ENCODE data around the gene PRUNE2. TPM values are rescaled to one million over a fixed set of nuclear protein-coding genes. Genes with fewer than 3 reads are reported as not detected.
"Not testable (repeated sequence)": the region's sequence is repeated elsewhere in the genome, so short reads cannot be mapped to it uniquely, and the experiment has no call there.

PRUNE2 gene
- total RNA-seq, 5 donors from 2014 or later (not counting 1 experiment from before 2014, with no cell fraction given) = 0.20 to 0.76 (median 0.45) TPM

DNA sequence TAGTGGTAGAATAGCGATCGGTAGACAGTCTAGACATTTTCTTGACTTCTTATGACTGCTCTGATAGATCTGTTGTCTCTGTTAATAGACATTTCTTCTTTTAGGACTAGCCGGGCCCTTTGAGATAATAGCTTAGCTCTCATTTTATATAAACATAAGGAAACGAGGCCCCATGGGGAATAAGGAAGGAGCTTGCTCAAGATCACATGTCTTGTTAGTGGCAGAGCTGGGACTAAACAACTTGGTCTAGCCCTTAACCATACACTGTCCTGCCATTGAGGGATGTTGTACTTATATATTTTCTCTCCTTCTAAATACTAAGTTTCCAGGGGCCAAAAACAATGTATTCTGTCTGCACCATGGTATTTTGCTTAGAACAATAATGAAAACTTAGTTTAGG is 306.9 kb downstream of the PRUNE2 start:
- no peaks in the 10 kb centered on the region for H3K36me3 ChIP-seq (ENCODE audit: control insufficient read depth in 2 of 2, extremely low read depth in 1 of 2, insufficient read depth in 1 of 2, low read length in 1 of 2)
- no peaks in the 10 kb centered on the region for H3K4me1 Mint-ChIP-seq
- H3K9me3 Mint-ChIP-seq = no peaks in the 10 kb centered on the region
- no CpG with 5 or more reads among the region's 4 CpGs for WGBS (ENCODE audit: insufficient coverage)
- H3K27me3 Mint-ChIP-seq = peaks cover 9 to 10% of the 10 kb centered on the region in 2 donors
- H3K27me3 ChIP-seq (replicated peaks in 1 of 2; ENCODE audit: control insufficient read depth in 2 of 2, extremely low read depth in 1 of 2, insufficient read depth in 2 of 2, low read length in 1 of 2) = no peaks in the 10 kb centered on the region
- DNase-seq (no peak), ATAC-seq (replicated peaks in 1 of 4) (no peak)
- H3K27ac Mint-ChIP-seq = no peak overlapping the region
- no peaks in the 10 kb centered on the region for H3K36me3 Mint-ChIP-seq
- CTCF ChIA-PET = interaction anchor here in 1 of 2 donors (0.6 to 0.7 kb wide), 2 partner anchors 14 to 1837 kb away, joined by 3 read pairs; no protein-coding TSS in a partner anchor
- H3K4me3 Mint-ChIP-seq = no peak overlapping the region
- no peak overlapping the region for H3K27ac ChIP-seq (ENCODE audit: low read length)
- no peaks in the 10 kb centered on the region for H3K4me1 ChIP-seq (ENCODE audit: control insufficient read depth in 1 of 2, extremely low read depth in 1 of 2, insufficient read depth in 2 of 2, low read length in 2 of 2)
- POLR2A ChIA-PET = no interaction called here
- H3K9me3 ChIP-seq = no peaks in the 10 kb centered on the region
- H3K4me3 ChIP-seq (ENCODE audit: control insufficient read depth in 1 of 2, extremely low read depth in 1 of 2, low read length in 1 of 2) = no peak overlapping the region

DNA sequence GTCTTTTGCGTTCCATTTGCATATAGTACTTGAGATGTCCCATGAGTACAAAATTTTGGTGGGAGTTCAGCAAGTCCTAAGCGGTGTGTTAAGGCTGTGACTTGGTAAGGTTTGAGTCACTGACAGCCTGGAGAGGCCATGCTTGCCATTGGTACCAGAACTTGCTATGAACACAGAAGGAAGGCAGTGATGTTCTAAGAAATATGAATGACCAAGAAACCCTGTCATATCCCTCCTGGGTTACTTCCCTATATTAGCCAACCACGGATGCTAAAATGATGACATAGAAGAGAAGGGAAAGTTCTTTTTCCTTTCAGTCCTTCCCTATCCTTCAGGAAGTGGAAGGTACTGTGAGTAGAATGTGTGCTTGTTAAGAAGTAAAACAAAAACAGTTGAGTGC is 310.3 kb downstream of the PRUNE2 start:
- H3K36me3 ChIP-seq (ENCODE audit: control insufficient read depth in 2 of 2, extremely low read depth in 1 of 2, insufficient read depth in 1 of 2, low read length in 1 of 2) = no peaks in the 10 kb centered on the region
- H3K4me3 ChIP-seq (ENCODE audit: control insufficient read depth in 1 of 2, extremely low read depth in 1 of 2, low read length in 1 of 2) = no peak overlapping the region
- H3K4me1 ChIP-seq (ENCODE audit: control insufficient read depth in 1 of 2, extremely low read depth in 1 of 2, insufficient read depth in 2 of 2, low read length in 2 of 2) = no peaks in the 10 kb centered on the region
- ChIA-PET CTCF (no interaction called here), POLR2A (no interaction called here)
- peaks cover 9 to 10% of the 10 kb centered on the region in 2 donors for H3K27me3 Mint-ChIP-seq
- WGBS (ENCODE audit: insufficient coverage) = 94% methylated on average over 2 of the region's 3 CpGs
- H3K27ac ChIP-seq (ENCODE audit: low read length) = no peak overlapping the region
- ATAC-seq (replicated peaks in 1 of 4) = no peak
- no peak overlapping the region for H3K4me3 Mint-ChIP-seq
- H3K9me3 ChIP-seq = no peaks in the 10 kb centered on the region
- H3K4me1 Mint-ChIP-seq = peaks cover 0 to 4% (median 2%) of the 10 kb centered on the region in 3 donors
- no peaks in the 10 kb centered on the region for H3K36me3 Mint-ChIP-seq
- no peak for DNase-seq
- no peaks in the 10 kb centered on the region for H3K9me3 Mint-ChIP-seq
- H3K27me3 ChIP-seq (replicated peaks in 1 of 2; ENCODE audit: control insufficient read depth in 2 of 2, extremely low read depth in 1 of 2, insufficient read depth in 2 of 2, low read length in 1 of 2) = no peaks in the 10 kb centered on the region
- H3K27ac Mint-ChIP-seq = no peak overlapping the region

DNA sequence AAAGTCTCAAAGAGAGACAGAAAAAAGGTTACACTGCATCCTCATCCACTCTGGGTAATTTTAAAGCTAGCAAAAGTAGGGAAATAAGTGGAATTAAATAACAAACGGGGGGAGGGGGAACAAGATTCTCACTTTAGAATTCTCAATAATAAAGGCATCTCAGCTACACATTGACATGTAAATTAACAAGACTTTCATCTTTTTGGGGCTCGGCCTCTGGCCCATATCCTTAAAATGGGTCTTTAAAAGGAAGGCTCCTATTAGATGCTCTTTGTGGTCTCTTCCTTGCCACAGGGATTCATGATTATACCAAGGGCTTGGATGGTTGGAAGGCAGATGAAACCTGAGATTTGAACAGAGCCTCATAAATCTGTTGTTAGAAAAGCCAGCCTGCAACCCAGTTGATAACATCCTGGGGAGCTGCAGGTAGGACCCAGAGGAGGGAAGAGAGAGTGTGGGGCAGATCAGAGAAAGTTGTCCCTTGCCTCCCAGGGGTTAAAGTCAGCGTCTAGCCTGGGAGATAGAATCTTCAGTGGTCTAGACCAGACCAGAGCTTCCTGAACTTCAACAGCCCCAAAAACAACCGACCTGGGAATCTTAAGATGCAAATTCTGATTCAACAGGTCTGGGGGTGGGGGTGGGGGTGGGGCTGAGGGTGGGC is 311.0 kb downstream of the PRUNE2 start:
- POLR2A ChIA-PET = interaction anchor here in 1 of 2 donors (0.6 kb wide), 1 partner anchor 39 kb away, joined by 6 read pairs; no protein-coding TSS in a partner anchor

DNA sequence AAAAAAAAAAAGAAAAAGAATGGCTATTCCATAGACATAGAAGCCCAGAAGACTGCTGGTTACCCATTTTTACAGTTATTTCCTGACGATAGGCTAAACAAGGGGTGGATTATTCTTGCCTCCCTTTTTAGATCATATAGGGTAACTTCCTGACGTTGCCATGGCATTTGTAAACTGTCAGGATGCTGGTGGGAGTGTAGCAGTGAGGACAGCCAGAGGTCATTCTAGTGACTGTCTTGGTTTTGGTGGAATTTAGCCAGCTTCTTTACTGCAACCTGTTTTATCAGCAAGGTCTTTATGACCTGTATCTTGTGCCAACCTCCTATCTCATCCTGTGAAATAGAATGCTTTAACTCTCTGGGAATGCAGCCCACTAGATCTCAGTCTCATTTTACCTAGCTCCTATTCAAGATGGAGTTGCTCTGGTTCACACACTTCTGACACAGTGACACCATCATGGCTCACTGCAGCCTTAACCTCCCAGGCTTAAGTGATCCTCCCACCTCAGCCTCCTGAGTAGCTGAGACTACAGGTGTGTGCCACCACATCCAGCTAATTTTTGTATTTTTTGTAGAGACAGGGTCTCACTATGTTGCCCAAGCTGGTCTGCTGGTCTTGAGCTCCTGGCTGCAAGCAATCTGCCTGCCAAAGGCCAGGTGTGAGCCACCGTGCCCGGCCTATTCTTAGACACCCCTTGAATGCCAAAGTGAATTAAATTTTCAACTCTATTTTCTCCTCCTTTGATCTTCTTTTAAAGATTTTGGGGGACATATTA is 311.8 kb downstream of the PRUNE2 start:
- H3K27ac ChIP-seq (ENCODE audit: low read length); H3K27me3 ChIP-seq (replicated peaks in 1 of 2; ENCODE audit: control insufficient read depth in 2 of 2, extremely low read depth in 1 of 2, insufficient read depth in 2 of 2, low read length in 1 of 2); H3K27ac Mint-ChIP-seq; H3K9me3 Mint-ChIP-seq; H3K36me3 Mint-ChIP-seq; H3K4me1 ChIP-seq (ENCODE audit: control insufficient read depth in 1 of 2, extremely low read depth in 1 of 2, insufficient read depth in 2 of 2, low read length in 2 of 2); CTCF ChIA-PET; H3K27me3 Mint-ChIP-seq; H3K36me3 ChIP-seq (ENCODE audit: control insufficient read depth in 2 of 2, extremely low read depth in 1 of 2, insufficient read depth in 1 of 2, low read length in 1 of 2); ATAC-seq (replicated peaks in 1 of 4); DNase-seq; H3K4me1 Mint-ChIP-seq; H3K4me3 Mint-ChIP-seq; H3K4me3 ChIP-seq (ENCODE audit: control insufficient read depth in 1 of 2, extremely low read depth in 1 of 2, low read length in 1 of 2); H3K9me3 ChIP-seq: not testable (repeated sequence)
- no CpG with 5 or more reads among the region's 4 CpGs for WGBS (ENCODE audit: insufficient coverage)
- POLR2A ChIA-PET = interaction anchor here in 1 of 2 donors (0.6 kb wide), 1 partner anchor 38 kb away, joined by 6 read pairs; no protein-coding TSS in a partner anchor

More for the DNA sequence above, 311.0 kb downstream of the PRUNE2 start:
- no peaks in the 10 kb centered on the region for H3K36me3 ChIP-seq (ENCODE audit: control insufficient read depth in 2 of 2, extremely low read depth in 1 of 2, insufficient read depth in 1 of 2, low read length in 1 of 2)
- no peak overlapping the region for H3K4me3 ChIP-seq (ENCODE audit: control insufficient read depth in 1 of 2, extremely low read depth in 1 of 2, low read length in 1 of 2)
- 100% methylated on average over 1 of the region's 4 CpGs for WGBS (ENCODE audit: insufficient coverage)
- H3K9me3 Mint-ChIP-seq = no peaks in the 10 kb centered on the region
- CTCF ChIA-PET = no interaction called here
- H3K4me3 Mint-ChIP-seq = no peak overlapping the region
- H3K27ac ChIP-seq (ENCODE audit: low read length) = no peak overlapping the region
- no peaks in the 10 kb centered on the region for H3K4me1 ChIP-seq (ENCODE audit: control insufficient read depth in 1 of 2, extremely low read depth in 1 of 2, insufficient read depth in 2 of 2, low read length in 2 of 2)
- H3K27ac Mint-ChIP-seq = no peak overlapping the region
- no peak for ATAC-seq (replicated peaks in 1 of 4)
- no peaks in the 10 kb centered on the region for H3K9me3 ChIP-seq
- H3K4me1 Mint-ChIP-seq = peaks cover 0 to 4% (median 2%) of the 10 kb centered on the region in 3 donors
- no peaks in the 10 kb centered on the region for H3K27me3 ChIP-seq (replicated peaks in 1 of 2; ENCODE audit: control insufficient read depth in 2 of 2, extremely low read depth in 1 of 2, insufficient read depth in 2 of 2, low read length in 1 of 2)
- no peak for DNase-seq
- no peaks in the 10 kb centered on the region for H3K36me3 Mint-ChIP-seq
- peaks cover 5 to 6% of the 10 kb centered on the region in 2 donors for H3K27me3 Mint-ChIP-seq

DNA sequence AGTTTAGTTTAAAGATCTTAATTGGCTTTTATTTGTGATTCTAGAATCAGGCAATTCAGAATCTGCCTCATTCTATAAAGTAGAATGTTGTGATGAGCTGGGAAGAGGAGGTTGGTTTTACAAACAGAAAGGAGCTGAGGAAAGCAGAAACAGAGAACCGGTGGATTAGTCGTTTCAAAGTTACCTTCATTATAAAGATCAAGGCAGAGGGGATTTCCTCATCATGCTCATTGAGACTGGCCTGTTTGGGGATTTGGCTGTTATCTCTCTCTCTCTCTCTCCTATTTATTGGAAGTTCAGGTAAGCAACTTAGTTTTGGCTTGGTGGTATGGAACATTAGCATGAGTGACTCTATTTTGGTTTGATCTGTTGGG is 313.0 kb downstream of the PRUNE2 start:
- no peak for DNase-seq
- H3K9me3 ChIP-seq = no peaks in the 10 kb centered on the region
- Mint-ChIP-seq H3K4me3 (no peak overlapping the region), H3K27me3 (peaks cover 3 to 5% of the 10 kb centered on the region in 2 donors), H3K4me1 (peaks cover 0 to 4% (median 2%) of the 10 kb centered on the region in 3 donors), H3K9me3 (no peaks in the 10 kb centered on the region), H3K27ac (no peak overlapping the region), H3K36me3 (no peaks in the 10 kb centered on the region)
- ChIA-PET CTCF (interaction anchor here (0.6 to 0.7 kb wide), 3 partner anchors 50 to 151 kb away, joined by 3 to 8 read pairs (median 4); no protein-coding TSS in a partner anchor), POLR2A (interaction anchor here in 1 of 2 donors (0.7 kb wide), 1 partner anchor 251 kb away, joined by 3 read pairs; no protein-coding TSS in a partner anchor)
- no peaks in the 10 kb centered on the region for H3K36me3 ChIP-seq (ENCODE audit: control insufficient read depth in 2 of 2, extremely low read depth in 1 of 2, insufficient read depth in 1 of 2, low read length in 1 of 2)
- no CpG with 5 or more reads among the region's 2 CpGs for WGBS (ENCODE audit: insufficient coverage)
- H3K27ac ChIP-seq (ENCODE audit: low read length) = no peak overlapping the region
- no peaks in the 10 kb centered on the region for H3K27me3 ChIP-seq (replicated peaks in 1 of 2; ENCODE audit: control insufficient read depth in 2 of 2, extremely low read depth in 1 of 2, insufficient read depth in 2 of 2, low read length in 1 of 2)
- ATAC-seq (replicated peaks in 1 of 4) = no peak
- no peak overlapping the region for H3K4me3 ChIP-seq (ENCODE audit: control insufficient read depth in 1 of 2, extremely low read depth in 1 of 2, low read length in 1 of 2)
- no peaks in the 10 kb centered on the region for H3K4me1 ChIP-seq (ENCODE audit: control insufficient read depth in 1 of 2, extremely low read depth in 1 of 2, insufficient read depth in 2 of 2, low read length in 2 of 2)

DNA sequence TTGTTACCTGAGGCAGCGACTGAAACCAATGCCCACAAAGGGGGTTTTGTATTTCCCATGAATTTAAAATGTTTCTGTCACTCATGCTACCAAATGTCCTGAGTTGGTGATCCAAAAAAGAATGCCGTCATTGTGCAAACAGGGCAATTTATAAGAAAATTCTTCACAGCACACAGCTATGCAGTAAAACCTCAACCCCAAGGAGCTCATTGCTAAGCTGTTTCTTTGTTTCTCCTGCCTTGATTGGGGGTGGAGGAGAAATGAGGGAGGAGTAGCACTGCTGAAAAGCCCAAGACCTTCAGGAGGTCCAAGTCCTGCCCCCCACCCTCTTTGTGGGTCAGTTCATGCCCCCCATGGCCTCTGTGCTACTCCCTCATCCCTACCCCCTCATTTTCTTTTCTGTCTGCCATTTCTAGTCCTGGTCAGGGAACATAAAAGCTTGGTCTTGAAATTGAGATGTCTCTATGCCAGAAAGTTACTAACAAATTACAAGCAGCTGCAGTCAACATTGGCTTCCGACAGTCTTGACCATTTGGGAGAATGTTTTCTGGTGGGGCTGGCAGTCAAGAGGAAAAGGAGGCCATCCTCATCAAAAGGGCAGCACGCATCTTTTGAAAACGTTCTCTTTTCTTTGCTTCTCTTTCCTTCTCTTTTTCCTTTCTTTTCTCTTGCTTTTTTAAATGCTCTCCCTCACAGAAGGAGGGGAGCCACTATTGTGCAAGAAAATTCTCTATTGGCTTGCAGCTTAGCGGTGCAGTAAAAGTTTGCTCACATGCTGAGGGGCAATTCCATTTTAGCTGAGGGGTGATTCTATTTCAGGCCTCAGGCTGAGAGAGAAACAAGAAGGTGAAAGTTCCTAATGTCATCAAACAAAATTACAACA is 313.6 kb downstream of the PRUNE2 start:
- no peak overlapping the region for H3K27ac Mint-ChIP-seq
- no peaks in the 10 kb centered on the region for H3K36me3 Mint-ChIP-seq
- DNase-seq (no peak), ATAC-seq (replicated peaks in 1 of 4) (no peak)
- Histone ChIP-seq H3K4me1 (ENCODE audit: control insufficient read depth in 1 of 2, extremely low read depth in 1 of 2, insufficient read depth in 2 of 2, low read length in 2 of 2) (no peaks in the 10 kb centered on the region), H3K27ac (ENCODE audit: low read length) (no peak overlapping the region), H3K27me3 (replicated peaks in 1 of 2; ENCODE audit: control insufficient read depth in 2 of 2, extremely low read depth in 1 of 2, insufficient read depth in 2 of 2, low read length in 1 of 2) (no peaks in the 10 kb centered on the region), H3K4me3 (ENCODE audit: control insufficient read depth in 1 of 2, extremely low read depth in 1 of 2, low read length in 1 of 2) (no peak overlapping the region), H3K36me3 (ENCODE audit: control insufficient read depth in 2 of 2, extremely low read depth in 1 of 2, insufficient read depth in 1 of 2, low read length in 1 of 2) (no peaks in the 10 kb centered on the region), H3K9me3 (no peaks in the 10 kb centered on the region)
- CTCF ChIA-PET = interaction anchor here (0.6 to 0.7 kb wide), 3 partner anchors 49 to 151 kb away, joined by 3 to 8 read pairs (median 4); no protein-coding TSS in a partner anchor
- H3K4me1 Mint-ChIP-seq = peaks cover 0 to 4% (median 2%) of the 10 kb centered on the region in 3 donors
- no CpG with 5 or more reads among the region's 6 CpGs for WGBS (ENCODE audit: insufficient coverage)
- no peaks in the 10 kb centered on the region for H3K9me3 Mint-ChIP-seq
- POLR2A ChIA-PET = interaction anchor here in 1 of 2 donors (0.7 kb wide), 1 partner anchor 252 kb away, joined by 3 read pairs; no protein-coding TSS in a partner anchor
- H3K4me3 Mint-ChIP-seq = no peak overlapping the region
- H3K27me3 Mint-ChIP-seq = peaks cover 0 to 4% of the 10 kb centered on the region in 2 donors

Measured in T-cell (primary cell).